Mucosa of rectum (tissue), 2 donors: ENCODE measurements around the gene SNX17.
"Not testable (repeated sequence)": the region's sequence is repeated elsewhere in the genome, so short reads cannot be mapped to it uniquely, and the experiment has no call there.

Source experiments
- H3K27ac ChIP-seq, 2 donors: one replicate each; pipeline ENCODE4 v1.7.0; 2013; ENCODE audit warnings: inconsistent platforms in 2 of 2, low read depth in 2 of 2, low read length in 2 of 2
- H3K27me3 ChIP-seq, 2 donors: one replicate each; pipeline ENCODE4 v1.7.0; 2013; ENCODE audit warnings: low read length in 2 of 2; ENCODE audit not compliant: control insufficient read depth in 2 of 2, insufficient read depth in 2 of 2
- H3K36me3 ChIP-seq, 2 donors: one replicate each; pipeline ENCODE4 v1.7.0; 2013; ENCODE audit warnings: low read length in 2 of 2; ENCODE audit not compliant: control insufficient read depth in 2 of 2, insufficient read depth in 2 of 2
- H3K4me1 ChIP-seq, 2 donors: one replicate each; pipeline ENCODE4 v1.7.0; 2013; ENCODE audit warnings: low read length in 2 of 2, mild to moderate bottlenecking in 1 of 2; ENCODE audit not compliant: control insufficient read depth in 2 of 2, insufficient read depth in 2 of 2
- H3K4me3 ChIP-seq, 2 donors: one replicate each; pipeline ENCODE4 v1.7.0; 2013; ENCODE audit warnings: low read length in 2 of 2
- H3K9ac ChIP-seq, 2 donors: one replicate each; pipeline ENCODE4 v1.7.0; 2013; ENCODE audit warnings: low read length in 2 of 2, low read depth in 1 of 2, mild to moderate bottlenecking in 1 of 2
- H3K9me3 ChIP-seq, 2 donors: one replicate each; pipeline ENCODE4 v1.7.0; 2013; ENCODE audit warnings: low read length in 2 of 2; ENCODE audit not compliant: control insufficient read depth in 2 of 2
- donor health status: healthy.
- donor health status: Normal muscosa, but diverticular disease.

SNX17 gene

GRCh38 chr2:27422958-27423357, 52.5 kb downstream of the SNX17 start:
- H3K4me1 ChIP-seq, result peaks cover 3% of the 10 kb centered on the region in 2 donors
- no peaks in the 10 kb centered on the region for H3K9me3 ChIP-seq
- no peaks in the 10 kb centered on the region for H3K36me3 ChIP-seq
- H3K4me3 ChIP-seq, result no peak overlapping the region
- no peak overlapping the region for H3K9ac ChIP-seq
- no peaks in the 10 kb centered on the region for H3K27me3 ChIP-seq
- H3K27ac ChIP-seq, result no peak overlapping the region

GRCh38 chr2:27425039-27425438, 54.6 kb downstream of the SNX17 start:
- not testable (repeated sequence) for H3K9ac ChIP-seq, H3K36me3 ChIP-seq, H3K27me3 ChIP-seq, H3K27ac ChIP-seq, H3K4me3 ChIP-seq, H3K9me3 ChIP-seq
- peaks cover 7 to 10% of the 10 kb centered on the region in 2 donors for H3K4me1 ChIP-seq
